GM20431 (cell line): ENCODE measurements around the gene PROM1.

ENCODE experiments used
- in situ Hi-C: fragments of 300-500 bp; cut with MseI, MboI; formaldehyde crosslinking; loops from one replicate; pipeline ENCODE4 v1.15.0; 2020; ENCODE audit warnings: low sequenced_read_pairs; ENCODE audit not compliant: unreplicated experiment

Gene PROM1

GRCh38 chr4:16005676-16006075 lies 78.1 kb downstream of the PROM1 start:
- in situ Hi-C loops = no loop called here

- in situ Hi-C loops = no loop called here
Measured at GRCh38 chr4:16001484-16001858, 82.4 kb downstream of the PROM1 start.

GRCh38 chr4:16000708-16001483 lies 82.9 kb downstream of the PROM1 start:
- in situ Hi-C loops = no loop called here

- in situ Hi-C loops = no loop called here
Measured at GRCh38 chr4:15996773-15997172, 87.0 kb downstream of the PROM1 start.

GRCh38 chr4:15995826-15996225 lies 88.0 kb downstream of the PROM1 start:
- in situ Hi-C loops = no loop called here

GRCh38 chr4:15992167-15992485 lies 91.7 kb downstream of the PROM1 start:
- in situ Hi-C loops = no loop called here

GRCh38 chr4:15990570-15991285 lies 93.1 kb downstream of the PROM1 start:
- in situ Hi-C loops = no loop called here

- in situ Hi-C loops = no loop called here
Measured at GRCh38 chr4:15989424-15989823, 94.4 kb downstream of the PROM1 start.

GRCh38 chr4:15988222-15988621 lies 95.6 kb downstream of the PROM1 start:
- in situ Hi-C loops = no loop called here

GRCh38 chr4:15986907-15987306 lies 96.9 kb downstream of the PROM1 start:
- in situ Hi-C loops = no loop called here

GRCh38 chr4:15983610-15984009 lies 100.2 kb downstream of the PROM1 start:
- in situ Hi-C loops = no loop called here

GRCh38 chr4:15982842-15983524 lies 100.8 kb downstream of the PROM1 start:
- in situ Hi-C loops = no loop called here

GRCh38 chr4:15976456-15977447 lies 107.1 kb downstream of the PROM1 start:
- in situ Hi-C loops = no loop called here

GRCh38 chr4:15971068-15971801 lies 112.6 kb downstream of the PROM1 start:
- in situ Hi-C loops = loop anchor here (25.0 kb wide), 2 partner anchors 234 to 484 kb away; no protein-coding TSS in a partner anchor

- in situ Hi-C loops = loop anchor here (25.0 kb wide), 2 partner anchors 231 to 481 kb away; no protein-coding TSS in a partner anchor
Measured at GRCh38 chr4:15968551-15969300, 115.1 kb downstream of the PROM1 start.

- in situ Hi-C loops = loop anchor here (25.0 kb wide), 2 partner anchors 228 to 478 kb away; no protein-coding TSS in a partner anchor
Measured at GRCh38 chr4:15965325-15965724, 118.5 kb downstream of the PROM1 start.

- in situ Hi-C loops = loop anchor here (25.0 kb wide), 2 partner anchors 227 to 477 kb away; no protein-coding TSS in a partner anchor
Measured at GRCh38 chr4:15964159-15964558, 119.7 kb downstream of the PROM1 start.

GRCh38 chr4:15963576-15963975 lies 120.2 kb downstream of the PROM1 start:
- in situ Hi-C loops = loop anchor here (25.0 kb wide), 2 partner anchors 226 to 476 kb away; no protein-coding TSS in a partner anchor
